Lung (tissue), 12 donors: ENCODE results near the gene LARGE1. TPM values are rescaled to one million over a fixed set of nuclear protein-coding genes. Genes with fewer than 3 reads are reported as not detected.

Source experiments
- ATAC-seq: fragments of 200-7000 bp; cut with Tn5 transposase; one replicate; pipeline ENCODE4 v1.9.1; 2020; ENCODE audit warnings: moderate number of reproducible peaks; ENCODE audit not compliant: insufficient read depth, low FRiP score
- DNase-seq, 3 donors: peaks; one replicate each; pipeline ENCODE4 v3.0.0-alpha.2; 2013 to 2017
- H3K27ac ChIP-seq, 2 donors: one replicate each; pipeline ENCODE4 v1.5.1; 2013; ENCODE audit warnings: mild to moderate bottlenecking in 2 of 2, moderate library complexity in 2 of 2, control low read depth in 1 of 2, inconsistent platforms in 1 of 2, low read depth in 1 of 2, low read length in 1 of 2
- H3K27me3 ChIP-seq, 3 donors: one replicate each; pipeline ENCODE4 v1.5.1; 2013; ENCODE audit warnings: low read length in 2 of 3; ENCODE audit not compliant: control insufficient read depth in 3 of 3, insufficient read depth in 3 of 3
- H3K36me3 ChIP-seq, 4 donors: one replicate each; pipeline ENCODE4 v1.5.1; 2013; ENCODE audit warnings: low read length in 4 of 4, mild to moderate bottlenecking in 1 of 4, moderate library complexity in 1 of 4; ENCODE audit not compliant: control insufficient read depth in 4 of 4, insufficient read depth in 4 of 4
- H3K4me1 ChIP-seq, 5 donors: one replicate each; pipeline ENCODE4 v1.5.1; 2013; ENCODE audit warnings: low read length in 5 of 5, mild to moderate bottlenecking in 2 of 5, moderate library complexity in 1 of 5; ENCODE audit not compliant: control insufficient read depth in 5 of 5, insufficient read depth in 5 of 5
- H3K4me3 ChIP-seq: one replicate; pipeline ENCODE4 v1.5.1; 2013; ENCODE audit warnings: mild to moderate bottlenecking, control low read depth, moderate library complexity
- H3K9ac ChIP-seq, 2 donors: one replicate each; pipeline ENCODE4 v1.5.1; 2013; ENCODE audit warnings: low read length in 2 of 2, control low read depth in 1 of 2; ENCODE audit not compliant: insufficient read depth in 1 of 2
- H3K9me3 ChIP-seq, 4 donors: one replicate each; pipeline ENCODE4 v1.5.1; 2013; ENCODE audit warnings: low read length in 3 of 4, mild to moderate bottlenecking in 1 of 4, moderate library complexity in 1 of 4; ENCODE audit not compliant: control insufficient read depth in 4 of 4, insufficient read depth in 3 of 4
- WGBS, 2 donors: extraction: QIAGEN DNeasy Blood & Tissue Kit; methylation state at CpG; one replicate each; pipeline ENCODE4 v1.1.7; 2013; 5-methylcytosine and 5-hydroxymethylcytosine counted together
- polyA plus RNA-seq, 2 donors: library from polyadenylated mRNA; stranded (reverse); fragments of 200-250 nt; gene quantifications; one replicate each; pipeline ENCODE4 v1.2.1, GENCODE V29; 2013
- total RNA-seq, 2 donors: library from RNA; depleted of rRNA in 1 of 2; stranded (reverse); fragments of >200 nt in 1 of 2; gene quantifications; one replicate each; pipeline ENCODE4 v1.2.1, GENCODE V29; 2014 to 2021
- TF ChIP-seq, protein P1 (sequence below): IDR thresholded peaks from 2 replicates; pipeline ENCODE4 v1.5.1; 2012; ENCODE audit warnings: mild to moderate bottlenecking; ENCODE audit errors: control extremely low read depth, extremely low read depth
- donor health status: control.
- donor health status: control.
- donor health status: Bipolar disorder and iron deficiency.
- donor health status: healthy.
- donor health status: DM: yes; HTN: yes; CAD: no.

The LARGE1 gene
- total and polyA plus RNA-seq, 4 donors: 2.9 to 41.1 (median 15.4) TPM

DNA sequence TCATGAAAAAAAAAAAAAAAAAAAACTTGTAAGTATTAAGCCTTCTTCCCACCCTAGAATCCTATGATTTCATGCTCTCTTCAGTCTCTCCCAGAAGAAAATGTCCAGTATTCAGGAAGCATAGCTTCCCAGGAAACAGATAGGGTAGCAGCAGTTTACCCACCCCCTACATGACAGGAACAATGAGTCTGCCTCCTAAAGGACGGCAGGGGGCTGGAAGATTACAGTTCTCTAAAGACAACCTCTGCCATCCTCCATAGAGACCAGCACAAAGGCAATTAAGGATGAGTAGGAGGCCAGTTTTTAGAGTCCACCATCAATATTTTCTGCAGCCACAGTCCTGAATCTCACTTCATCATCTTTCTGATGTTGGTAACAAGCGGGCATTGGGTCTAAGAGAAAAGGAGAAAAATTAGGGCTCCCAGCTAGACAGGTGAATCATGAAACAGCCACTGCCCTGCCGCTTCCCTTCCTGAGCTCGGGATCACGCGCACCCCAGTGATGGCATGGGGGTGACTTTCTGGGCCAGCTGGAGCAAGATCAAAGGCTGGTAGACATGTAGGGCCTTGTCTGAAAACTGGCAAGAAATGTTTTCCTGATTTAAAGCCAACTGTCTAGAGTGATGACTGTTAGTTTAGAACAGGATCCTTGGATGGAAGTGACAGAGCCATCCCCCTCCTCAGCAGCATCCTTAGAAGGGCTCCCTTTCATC, 322.8 kb downstream of the LARGE1 start:
- TF ChIP-seq, protein P1, sequence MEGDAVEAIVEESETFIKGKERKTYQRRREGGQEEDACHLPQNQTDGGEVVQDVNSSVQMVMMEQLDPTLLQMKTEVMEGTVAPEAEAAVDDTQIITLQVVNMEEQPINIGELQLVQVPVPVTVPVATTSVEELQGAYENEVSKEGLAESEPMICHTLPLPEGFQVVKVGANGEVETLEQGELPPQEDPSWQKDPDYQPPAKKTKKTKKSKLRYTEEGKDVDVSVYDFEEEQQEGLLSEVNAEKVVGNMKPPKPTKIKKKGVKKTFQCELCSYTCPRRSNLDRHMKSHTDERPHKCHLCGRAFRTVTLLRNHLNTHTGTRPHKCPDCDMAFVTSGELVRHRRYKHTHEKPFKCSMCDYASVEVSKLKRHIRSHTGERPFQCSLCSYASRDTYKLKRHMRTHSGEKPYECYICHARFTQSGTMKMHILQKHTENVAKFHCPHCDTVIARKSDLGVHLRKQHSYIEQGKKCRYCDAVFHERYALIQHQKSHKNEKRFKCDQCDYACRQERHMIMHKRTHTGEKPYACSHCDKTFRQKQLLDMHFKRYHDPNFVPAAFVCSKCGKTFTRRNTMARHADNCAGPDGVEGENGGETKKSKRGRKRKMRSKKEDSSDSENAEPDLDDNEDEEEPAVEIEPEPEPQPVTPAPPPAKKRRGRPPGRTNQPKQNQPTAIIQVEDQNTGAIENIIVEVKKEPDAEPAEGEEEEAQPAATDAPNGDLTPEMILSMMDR: no peak
- H3K9ac ChIP-seq: no peak overlapping the region
- no peaks in the 10 kb centered on the region for H3K9me3 ChIP-seq
- ATAC-seq (no peak), DNase-seq (no peak)
- H3K4me1 ChIP-seq: peaks cover 0 to 7% (median 3%) of the 10 kb centered on the region in 5 donors
- H3K27me3 ChIP-seq: no peaks in the 10 kb centered on the region
- H3K36me3 ChIP-seq: peaks cover 0 to 2% (median 0%) of the 10 kb centered on the region in 4 donors
- no peak overlapping the region for H3K27ac ChIP-seq
- no peak overlapping the region for H3K4me3 ChIP-seq
- WGBS, 2 donors: 87 to 93% methylated on average over 6 of the region's 6 CpGs

DNA sequence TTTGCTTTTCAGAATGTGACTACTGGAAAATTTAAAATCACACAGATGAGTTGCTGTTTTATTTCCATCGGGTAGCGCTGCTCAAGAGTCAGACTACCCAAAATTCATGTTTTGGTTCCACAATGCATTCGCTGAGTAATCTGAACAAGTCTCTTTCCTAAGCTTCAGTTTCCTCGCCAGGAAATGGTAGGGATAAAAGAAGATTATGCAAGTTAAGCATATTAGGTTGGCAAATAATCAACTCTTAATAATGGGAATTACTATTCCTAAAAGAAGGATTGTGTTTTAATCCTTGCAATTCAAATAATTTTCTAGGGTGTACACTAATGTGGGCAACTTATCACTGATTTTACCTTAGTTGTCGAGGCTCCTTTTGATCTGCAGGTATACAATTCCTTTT, 326.5 kb downstream of the LARGE1 start:
- H3K4me3 ChIP-seq: no peak overlapping the region
- DNase-seq (no peak), ATAC-seq (no peak)
- H3K36me3 ChIP-seq: no peaks in the 10 kb centered on the region
- no peak overlapping the region for H3K27ac ChIP-seq
- WGBS, 2 donors: 96% methylated on average over 5 of the region's 5 CpGs
- H3K9me3 ChIP-seq: no peaks in the 10 kb centered on the region
- H3K4me1 ChIP-seq: no peaks in the 10 kb centered on the region
- H3K9ac ChIP-seq: no peak overlapping the region
- TF ChIP-seq, protein P1: no peak
- H3K27me3 ChIP-seq: no peaks in the 10 kb centered on the region

DNA sequence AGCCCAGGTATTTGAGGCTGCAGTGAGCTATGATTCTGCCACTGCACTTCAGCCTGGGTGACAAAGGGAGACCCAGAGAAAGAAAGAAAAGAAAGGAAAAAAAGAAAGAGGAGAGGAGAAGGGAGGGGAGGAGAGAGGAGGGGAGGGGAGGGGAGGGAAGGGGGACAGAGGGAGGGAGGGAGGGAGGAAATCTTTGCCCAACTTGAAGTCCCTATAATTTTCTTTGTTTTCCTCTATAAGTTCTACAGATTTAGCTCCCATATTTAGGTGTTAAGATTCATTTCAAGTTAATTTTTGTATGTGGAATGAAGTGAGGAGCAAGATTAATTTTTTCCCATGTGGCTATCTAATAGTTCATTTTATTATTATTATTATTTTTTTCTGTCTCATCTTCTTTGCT, 328.3 kb downstream of the LARGE1 start:
- H3K4me1 ChIP-seq: no peaks in the 10 kb centered on the region
- H3K36me3 ChIP-seq: no peaks in the 10 kb centered on the region
- H3K27me3 ChIP-seq: no peaks in the 10 kb centered on the region
- TF ChIP-seq, protein P1: no peak
- no peak overlapping the region for H3K4me3 ChIP-seq
- DNase-seq: no peak
- ATAC-seq: no peak
- H3K9me3 ChIP-seq: no peaks in the 10 kb centered on the region
- H3K9ac ChIP-seq: no peak overlapping the region
- no peak overlapping the region for H3K27ac ChIP-seq

DNA sequence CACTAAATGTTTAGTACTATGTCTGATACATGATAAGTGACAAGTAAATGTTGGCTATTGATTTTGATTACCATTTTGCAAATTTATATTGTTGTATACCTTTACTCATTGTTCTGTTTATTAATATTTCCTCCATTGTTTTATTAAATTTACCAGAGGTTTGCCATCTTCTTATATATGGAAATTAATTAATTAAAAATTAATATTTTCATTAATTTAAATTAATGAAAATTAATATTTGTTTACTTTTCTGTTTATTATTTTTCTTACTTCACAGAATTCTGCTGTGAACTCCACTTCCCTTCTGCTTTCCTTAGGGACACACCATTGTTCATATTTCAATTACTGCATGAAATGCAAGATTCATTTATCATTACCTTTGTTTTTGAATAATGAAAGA, 331.0 kb downstream of the LARGE1 start:
- no peak overlapping the region for H3K27ac ChIP-seq
- no peaks in the 10 kb centered on the region for H3K27me3 ChIP-seq
- no peaks in the 10 kb centered on the region for H3K36me3 ChIP-seq
- H3K4me3 ChIP-seq: no peak overlapping the region
- H3K4me1 ChIP-seq: no peaks in the 10 kb centered on the region
- no peaks in the 10 kb centered on the region for H3K9me3 ChIP-seq
- no peak for DNase-seq
- H3K9ac ChIP-seq: no peak overlapping the region
- TF ChIP-seq, protein P1: no peak
- no peak for ATAC-seq
